OCI-LY3 (cell line): Measurements from ENCODE around the gene RFC5.
A peak's percentile ranks its signal among the peaks of the same experiment; 100 is the strongest.

ENCODE experiments used
- H2AFZ ChIP-seq: fragments of 200-600, 300-600 bp; shearing (Covaris generic); 2 replicates; pipeline ENCODE4 v1.6.0; 2014; ENCODE audit warnings: antibody characterized with exemption, low read depth, low read length
- H3K27ac ChIP-seq: fragments of 200-600, 300-600 bp; sonication (generic); 2 replicates; pipeline ENCODE4 v1.5.1; 2014; ENCODE audit warnings: mild to moderate bottlenecking, low read length, moderate library complexity, mixed read lengths
- H3K27me3 ChIP-seq: fragments of 200-600, 300-600 bp; sonication (generic); 2 replicates; pipeline ENCODE4 v1.6.1; 2014; ENCODE audit warnings: low read depth, low read length, mixed read lengths
- H3K36me3 ChIP-seq: fragments of 200-600, 300-600 bp; sonication (generic); replicated peaks from 2 replicates; pipeline ENCODE3; 2014; ENCODE audit warnings: low read depth, low read length, mixed read lengths
- H3K4me1 ChIP-seq: fragments of 300-600, 200-600 bp; sonication (generic); 2 replicates; pipeline ENCODE4 v1.6.1; 2014; ENCODE audit warnings: low read length, mixed read lengths
- H3K4me2 ChIP-seq: fragments of 200-600, 300-600 bp; sonication (generic); 2 replicates; pipeline ENCODE4 v1.6.1; 2014; ENCODE audit warnings: low read length, mixed read lengths
- H3K4me3 ChIP-seq: fragments of 300-600, 200-600 bp; sonication (generic); 2 replicates; pipeline ENCODE4 v1.5.1; 2014; ENCODE audit warnings: antibody characterized with exemption, mild to moderate bottlenecking, low read length, moderate library complexity
- H3K79me2 ChIP-seq: fragments of 300-600, 200-600 bp; shearing (Covaris generic); 2 replicates; pipeline ENCODE4 v1.6.1; 2014; ENCODE audit warnings: mild to moderate bottlenecking, low read length, mixed read lengths
- H3K9ac ChIP-seq: fragments of 300-600, 200-600 bp; shearing (Covaris generic); 2 replicates; pipeline ENCODE4 v1.6.0; 2014; ENCODE audit warnings: mild to moderate bottlenecking, low read length, moderate library complexity
- H3K9me3 ChIP-seq: fragments of 200-600, 300-600 bp; shearing (Covaris generic); 2 replicates; pipeline ENCODE4 v1.6.1; 2014; ENCODE audit warnings: low read length, mixed read lengths; ENCODE audit not compliant: insufficient read depth
- H4K20me1 ChIP-seq: fragments of 200-600, 300-600 bp; sonication (generic); 2 replicates; pipeline ENCODE4 v1.6.1; 2016; ENCODE audit warnings: low read length, mixed read lengths; ENCODE audit not compliant: insufficient read depth
- CTCF ChIP-seq: fragments of 200-600, 300-600 bp; sonication (generic); IDR thresholded peaks from 2 replicates; pipeline ENCODE4 v1.5.1; 2014; ENCODE audit warnings: antibody characterized with exemption, low read length, low read depth
- EZH2phosphoT487 ChIP-seq: fragments of 200-600 bp; shearing (Covaris generic); IDR thresholded peaks from 2 replicates; pipeline ENCODE4 v1.6.1; 2018; ENCODE audit warnings: antibody characterized with exemption, mixed run types, low read depth

Gene RFC5

GRCh38 chr12:118060301-118061010 is 44.0 kb downstream of the RFC5 start:
- Histone ChIP-seq H4K20me1 (no peaks in the 10 kb centered on the region), H3K36me3 (no peaks in the 10 kb centered on the region), H3K9ac (peak overlapping the region; percentile 73), H3K79me2 (peaks cover 14% of the 10 kb centered on the region), H3K4me3 (peak overlapping the region; percentile 98), H3K4me2 (peak overlapping the region; percentile 96), H3K27me3 (no peaks in the 10 kb centered on the region), H3K9me3 (no peaks in the 10 kb centered on the region), H3K27ac (no peak overlapping the region), H3K4me1 (peaks cover 34% of the 10 kb centered on the region), H2AFZ (peak overlapping the region; percentile 37; the same call in 1 of the 2 replicates)
- TF ChIP-seq EZH2phosphoT487: no peak
- TF ChIP-seq CTCF: no peak

GRCh38 chr12:118061011-118061872 is 44.7 kb downstream of the RFC5 start, which contains the start of gene WSB2:
WSB2 (minus strand) TSS chr12:118061179; CDS start chr12:118061048, 131 bp downstream.
- Histone ChIP-seq H3K4me1 (peaks cover 38% of the 10 kb centered on the region), H3K4me2 (peak within 1 kb of the TSS; percentile 98), H3K4me3 (peak within 1 kb of the TSS; percentile 98), H3K36me3 (no peaks in the 10 kb centered on the region), H3K9me3 (no peaks in the 10 kb centered on the region), H3K79me2 (peaks cover 14% of the 10 kb centered on the region), H2AFZ (peak within 1 kb of the TSS; percentile 82), H4K20me1 (no peaks in the 10 kb centered on the region), H3K27ac (peak within 1 kb of the TSS; percentile 50), H3K9ac (peak within 1 kb of the TSS; percentile 99), H3K27me3 (peaks cover 4% of the 10 kb centered on the region; the same call in 1 of the 2 replicates)
- no peak for TF ChIP-seq EZH2phosphoT487
- no peak for TF ChIP-seq CTCF

GRCh38 chr12:118061873-118062843 is 45.7 kb downstream of the RFC5 start:
- no peaks in the 10 kb centered on the region for H3K36me3 ChIP-seq
- H3K9ac ChIP-seq: peak overlapping the region; percentile 99
- peaks cover 38% of the 10 kb centered on the region for H3K4me1 ChIP-seq
- no peak for TF ChIP-seq CTCF
- no peak for TF ChIP-seq EZH2phosphoT487
- no peaks in the 10 kb centered on the region for H3K9me3 ChIP-seq
- H3K27ac ChIP-seq: peak overlapping the region; percentile 50
- H3K27me3 ChIP-seq: peaks cover 12% of the 10 kb centered on the region
- H3K4me3 ChIP-seq: peak overlapping the region; percentile 98
- peaks cover 14% of the 10 kb centered on the region for H3K79me2 ChIP-seq
- H4K20me1 ChIP-seq: no peaks in the 10 kb centered on the region
- peak overlapping the region; percentile 82 for H2AFZ ChIP-seq
- H3K4me2 ChIP-seq: peak overlapping the region; percentile 98
